Activated naive CD4-positive, alpha-beta T cell (primary cell): ENCODE results near the gene FAM181B.

Experiments used
- DNase-seq, 4 experiments: peaks; one replicate each; lab custom pipeline; 2025; lab: John Stamatoyannopoulos, UW

FAM181B gene

GRCh38 chr11:82683029-82683428 is 50.6 kb downstream of the FAM181B start:
- DNase-seq: no peak

GRCh38 chr11:82682003-82682751 is 51.5 kb downstream of the FAM181B start:
- DNase-seq: no peak

- no peak for DNase-seq
These were observed 53.4 kb downstream of the FAM181B start for GRCh38 chr11:82680252-82680651.
